HEK293 (cell line): ENCODE data around the gene GRB7.

Experiments
- CTCF ChIA-PET: fragments of 350-600 bp; formaldehyde crosslinking; extraction: SDS; loops from one replicate; lab custom pipeline; 2021; ENCODE audit warnings: antibody characterized with exemption; lab: Yijun Ruan, JAX
- POLR2A ChIA-PET: fragments of 300-600 bp; formaldehyde crosslinking; extraction: SDS; loops from one replicate; lab custom pipeline; 2020; ENCODE audit warnings: antibody characterized with exemption, inconsistent platforms; lab: Yijun Ruan, JAX
- H3K27ac ChIP-seq: fragments of 200-500 bp; sonication (Bioruptor generic); 2 replicates; pipeline ENCODE4 v1.5.1; 2014; ENCODE audit warnings: low read depth, low read length, control low read depth, inconsistent platforms; ENCODE audit errors: extremely low read depth
- H3K36me3 ChIP-seq, 2 experiments: fragments of 200-500 bp in 1 of 2; sonication (Bioruptor generic) in 1 of 2; 1 replicate in 1 of 2; 2 replicates in 1 of 2; pipeline ENCODE4 v1.5.1; 2014 to 2017; ENCODE audit warnings: inconsistent platforms in 2 of 2, low read length in 2 of 2; ENCODE audit not compliant: control insufficient read depth in 2 of 2, insufficient read depth in 1 of 2
- H3K4me1 ChIP-seq: fragments of 200-500 bp; sonication (Bioruptor generic); 2 replicates; pipeline ENCODE4 v1.5.1; 2014; ENCODE audit warnings: mild to moderate bottlenecking, low read length, inconsistent platforms; ENCODE audit not compliant: control insufficient read depth, insufficient read depth
- H3K4me3 ChIP-seq: 2 replicates; pipeline ENCODE4 v1.5.1; 2011; ENCODE audit warnings: low read depth, mild to moderate bottlenecking, control low read depth, low read length, moderate library complexity
- H3K9me3 ChIP-seq: fragments of 200-500 bp; sonication (Bioruptor generic); 2 replicates; pipeline ENCODE4 v1.5.1; 2014; ENCODE audit warnings: low read depth, low read length, inconsistent platforms; ENCODE audit not compliant: control insufficient read depth, insufficient read depth
- CTCF ChIP-seq: fragments of 450-650 bp; formaldehyde crosslinking; IDR thresholded peaks from 2 replicates; pipeline ENCODE4 v1.5.1; 2016; ENCODE audit warnings: missing biosample characterization, missing genetic modification characterization
- EGR2 ChIP-seq: fragments of 450-650 bp; formaldehyde crosslinking; IDR thresholded peaks from 2 replicates; pipeline ENCODE4 v1.5.1; 2016; ENCODE audit warnings: low read depth, missing biosample characterization, missing genetic modification characterization
- GFI1B ChIP-seq: fragments of 450-650 bp; formaldehyde crosslinking; IDR thresholded peaks from 2 replicates; pipeline ENCODE4 v1.5.1; 2016; ENCODE audit warnings: missing biosample characterization, missing genetic modification characterization
- GLI4 ChIP-seq: fragments of 450-650 bp; formaldehyde crosslinking; IDR thresholded peaks from 2 replicates; pipeline ENCODE4 v1.5.1; 2016; ENCODE audit warnings: missing biosample characterization, missing genetic modification characterization
- GLIS1 ChIP-seq: fragments of 450-650 bp; formaldehyde crosslinking; IDR thresholded peaks from 2 replicates; pipeline ENCODE4 v1.5.1; 2016; ENCODE audit warnings: missing biosample characterization, missing genetic modification characterization
- REPIN1 ChIP-seq: fragments of 450-650 bp; formaldehyde crosslinking; IDR thresholded peaks from 2 replicates; pipeline ENCODE4 v1.5.1; 2017; ENCODE audit warnings: missing biosample characterization, missing genetic modification characterization, low read depth
- TRIM28 ChIP-seq: IDR thresholded peaks from 2 replicates; pipeline ENCODE4 v1.6.1; 2011; ENCODE audit warnings: low read length, control low read depth, borderline replicate concordance
- ZBTB11 ChIP-seq: fragments of 450-650 bp; formaldehyde crosslinking; conservative IDR thresholded peaks from 2 replicates; pipeline ENCODE4 v1.5.1; 2016; ENCODE audit warnings: low read depth, missing biosample characterization, missing genetic modification characterization
- ZBTB21 ChIP-seq: fragments of 450-650 bp; formaldehyde crosslinking; IDR thresholded peaks from 2 replicates; pipeline ENCODE4 v1.5.1; 2017; ENCODE audit warnings: missing biosample characterization, missing genetic modification characterization
- ZBTB26 ChIP-seq: fragments of 450-650 bp; formaldehyde crosslinking; optimal IDR thresholded peaks from 2 replicates; pipeline ENCODE3; 2016; ENCODE audit warnings: missing biosample characterization, mild to moderate bottlenecking, missing genetic modification characterization
- ZBTB8A ChIP-seq: fragments of 450-650 bp; formaldehyde crosslinking; IDR thresholded peaks from 2 replicates; pipeline ENCODE4 v1.5.1; 2016; ENCODE audit warnings: missing biosample characterization, missing genetic modification characterization
- ZFHX2 ChIP-seq: fragments of 450-650 bp; formaldehyde crosslinking; conservative IDR thresholded peaks from 2 replicates; pipeline ENCODE4 v1.5.1; 2016; ENCODE audit warnings: missing biosample characterization, missing genetic modification characterization
- ZNF174 ChIP-seq: fragments of 450-650 bp; formaldehyde crosslinking; IDR thresholded peaks from 2 replicates; pipeline ENCODE4 v1.5.0; 2017; ENCODE audit warnings: missing biosample characterization, mild to moderate bottlenecking, missing genetic modification characterization
- ZNF175 ChIP-seq: fragments of 450-650 bp; formaldehyde crosslinking; IDR thresholded peaks from 2 replicates; pipeline ENCODE4 v1.5.1; 2016; ENCODE audit warnings: missing biosample characterization, missing genetic modification characterization
- ZNF274 ChIP-seq, 2 experiments: fragments of 200-500 bp in 1 of 2; fragments of 450-650 bp in 1 of 2; sonication (Bioruptor generic) in 1 of 2; formaldehyde crosslinking in 1 of 2; IDR thresholded peaks; 2 replicates each; pipeline versions ENCODE4 v1.5.1 to v1.6.1; 2014 to 2016; ENCODE audit warnings: borderline replicate concordance in 1 of 2, inconsistent platforms in 1 of 2, low read length in 1 of 2, missing biosample characterization in 1 of 2, missing genetic modification characterization in 1 of 2
- ZNF292 ChIP-seq: fragments of 450-650 bp; formaldehyde crosslinking; IDR thresholded peaks from 2 replicates; pipeline ENCODE4 v1.5.1; 2016; ENCODE audit warnings: low read depth, missing biosample characterization, missing genetic modification characterization, borderline replicate concordance
- ZNF362 ChIP-seq: fragments of 450-650 bp; formaldehyde crosslinking; IDR thresholded peaks from 2 replicates; pipeline ENCODE4 v1.5.1; 2016; ENCODE audit warnings: missing biosample characterization, missing genetic modification characterization
- ZNF530 ChIP-seq: fragments of 450-650 bp; formaldehyde crosslinking; IDR thresholded peaks from 2 replicates; pipeline ENCODE4 v1.5.1; 2016; ENCODE audit warnings: low read depth, missing biosample characterization, missing genetic modification characterization
- ZNF558 ChIP-seq: fragments of 450-650 bp; formaldehyde crosslinking; IDR thresholded peaks from 2 replicates; pipeline ENCODE4 v1.5.1; 2016; ENCODE audit warnings: missing biosample characterization, missing genetic modification characterization
- ZNF560 ChIP-seq: fragments of 450-650 bp; formaldehyde crosslinking; IDR thresholded peaks from 2 replicates; pipeline ENCODE4 v1.5.1; 2017; ENCODE audit warnings: missing biosample characterization, missing genetic modification characterization, borderline replicate concordance
- ZNF621 ChIP-seq: fragments of 450-650 bp; formaldehyde crosslinking; IDR thresholded peaks from 2 replicates; pipeline ENCODE4 v1.5.1; 2017; ENCODE audit warnings: missing biosample characterization, missing genetic modification characterization
- ZNF658 ChIP-seq: fragments of 450-650 bp; formaldehyde crosslinking; IDR thresholded peaks from 2 replicates; pipeline ENCODE4; 2016; ENCODE audit warnings: missing biosample characterization, missing genetic modification characterization
- ZNF664 ChIP-seq: fragments of 450-650 bp; formaldehyde crosslinking; IDR thresholded peaks from 2 replicates; pipeline ENCODE4 v1.5.1; 2016; ENCODE audit warnings: missing biosample characterization, missing genetic modification characterization
- ZNF76 ChIP-seq: fragments of 450-650 bp; formaldehyde crosslinking; IDR thresholded peaks from 2 replicates; pipeline ENCODE4; 2016; ENCODE audit warnings: low read depth, missing biosample characterization, missing genetic modification characterization, borderline replicate concordance

Gene GRB7

GRCh38 chr17:39765766-39766165 is 28.0 kb downstream of the GRB7 start:
- TF ChIP-seq ZNF292 (tag by site-specific recombination) (no peak), GFI1B (tag by site-specific recombination) (no peak), ZNF621 (tag by site-specific recombination) (no peak), ZNF274 (IDR thresholded peaks at IDR 0.05; ENCODE audit: low read length) (no peak), ZNF274 (tag by site-specific recombination; IDR thresholded peaks at IDR 0.05; ENCODE audit: borderline replicate concordance) (peak; percentile 63; the same call in 1 of the 2 replicates), GLIS1 (no peak)
- POLR2A ChIA-PET, result no interaction called here
- H3K36me3 ChIP-seq, result no peaks in the 10 kb centered on the region; a peak in 1 of 3 replicates
- H3K27ac ChIP-seq, result no peak overlapping the region
- CTCF ChIA-PET, result no interaction called here
- H3K4me1 ChIP-seq, result peaks cover 15% of the 10 kb centered on the region
- no peak overlapping the region for H3K4me3 ChIP-seq
- H3K9me3 ChIP-seq, result no peaks in the 10 kb centered on the region

- TF ChIP-seq ZFHX2 (tag by site-specific recombination) (peak; percentile 69), ZNF558 (no peak), TRIM28 (no peak), ZNF175 (tag by site-specific recombination) (no peak), ZNF362 (tag by site-specific recombination) (no peak), EGR2 (tag by site-specific recombination) (peak; percentile 59)
- ChIA-PET CTCF (no interaction called here), POLR2A (no interaction called here)
- Histone ChIP-seq H3K4me1 (peaks cover 21% of the 10 kb centered on the region), H3K9me3 (no peaks in the 10 kb centered on the region), H3K4me3 (no peak overlapping the region), H3K27ac (no peak overlapping the region), H3K36me3 (no peaks in the 10 kb centered on the region; a peak in 1 of 3 replicates)
Observed at GRCh38 chr17:39767147-39767546, 29.4 kb downstream of the GRB7 start.

GRCh38 chr17:39769974-39770587 is 32.3 kb downstream of the GRB7 start:
- CTCF ChIA-PET, result interaction anchor here (1.2 to 1.7 kb wide), 3 partner anchors 10 to 139 kb away, joined by 3 to 6 read pairs (median 5); no protein-coding TSS in a partner anchor
- Histone ChIP-seq H3K27ac (peak overlapping the region; percentile 80), H3K9me3 (no peaks in the 10 kb centered on the region), H3K4me3 (no peak overlapping the region), H3K36me3 (no peaks in the 10 kb centered on the region), H3K4me1 (peaks cover 23% of the 10 kb centered on the region)
- POLR2A ChIA-PET, result interaction anchor here (0.6 to 1.0 kb wide), 2 partner anchors 100 to 157 kb away, joined by 5 to 7 read pairs; partner anchors contain the start of genes LRRC3C and ORMDL3
- peak; percentile 69; the same call in 1 of the 2 replicates for TF ChIP-seq ZNF664
- TF ChIP-seq ZBTB8A (tag by site-specific recombination), result peak; percentile 49
- TF ChIP-seq ZBTB26 (tag by site-specific recombination), result no peak
- TF ChIP-seq ZBTB11, result no peak
- no peak; the same call in 1 of the 2 replicates for TF ChIP-seq ZNF76 (tag by site-specific recombination)
- TF ChIP-seq CTCF (tag by site-specific recombination), result no peak
- no peak for TF ChIP-seq ZNF658 (tag by site-specific recombination)
- no peak for TF ChIP-seq ZNF560 (tag by site-specific recombination)
- TF ChIP-seq ZBTB21 (tag by site-specific recombination), result peak; percentile 70
- TF ChIP-seq REPIN1, result no peak
- no peak for TF ChIP-seq ZNF530 (tag by site-specific recombination)
- TF ChIP-seq ZNF174, result no peak
- TF ChIP-seq GLI4, result no peak
